ENCODE measurements around the gene MAPKAPK3. TPM values are rescaled to one million over a fixed set of nuclear protein-coding genes. Genes with fewer than 3 reads are reported as not detected.

The MAPKAPK3 gene
- total and polyA plus RNA-seq, 2 of the 8 experiments (the other 6 are each of a cell fraction or from before 2014, with no cell fraction given), result 65.4 to 99.8 TPM

GRCh38 chr3:50633230-50633790 is 16.4 kb downstream of the MAPKAPK3 start:
- 91% methylated on average over 5 of the region's 5 CpGs; no CpG with 5 or more reads in 1 of the 2 experiments for WGBS, 2 experiments (ENCODE audit: extremely low coverage in 1 of 2, insufficient coverage in 1 of 2, insufficient read length in 1 of 2, insufficient replicate concordance in 2 of 2, low coverage in 1 of 2, low lambda C conversion rate in 2 of 2, missing lambda C conversion rate in 1 of 2)
- H3K79me1 ChIP-seq (ENCODE audit: low read depth, low read length), result peaks cover 12% of the 10 kb centered on the region; the same call in 1 of the 2 replicates
- no peak overlapping the region for H4K5ac ChIP-seq (ENCODE audit: insufficient read length, low read depth, low read length)
- no peak overlapping the region for H3K9ac ChIP-seq (replicated peaks in 1 of 4; ENCODE audit: extremely low read depth in 1 of 4, low read depth in 3 of 4, low read length in 3 of 4)
- ChIA-PET CTCF (ENCODE audit: partially characterized antibody) (interaction anchor here (0.5 to 63.8 kb wide), 5 partner anchors 12 to 1340 kb away, joined by 3 to 1262 read pairs (median 863); partner anchors contain the start of genes C3orf18, CISH, DOCK3 and HEMK1), POLR2A (ENCODE audit: partially characterized antibody) (interaction anchor here (1.3 to 2.8 kb wide), 3 partner anchors 16 to 21 kb away, joined by 3 to 9 read pairs (median 8); partner anchors contain the start of gene MAPKAPK3)
- no peak overlapping the region for H4K91ac ChIP-seq (replicated peaks; ENCODE audit: insufficient read length, low read length)
- H3K4ac ChIP-seq (replicated peaks; ENCODE audit: insufficient read length, low read depth, low read length), result no peak overlapping the region
- no peak overlapping the region for H2BK15ac ChIP-seq (ENCODE audit: low read length)
- H2BK12ac ChIP-seq (ENCODE audit: low read depth, low read length), result no peak overlapping the region
- no peak overlapping the region for H3K18ac ChIP-seq (ENCODE audit: extremely low read depth, low read length)
- H3K23ac ChIP-seq (ENCODE audit: insufficient read length), result no peak overlapping the region
- no peak overlapping the region for H2BK120ac ChIP-seq (replicated peaks; ENCODE audit: low read depth, low read length)
- H3K36me3 ChIP-seq (ENCODE audit: control insufficient read depth in 2 of 4, insufficient read depth in 4 of 4, low read length in 3 of 4), result no peaks in the 10 kb centered on the region
- DNase-seq (ENCODE audit: low read depth in 1 of 2, low spot score in 2 of 2) (no peak), FAIRE-seq (no peak)
- H4K20me1 ChIP-seq (replicated peaks in 1 of 2; ENCODE audit: control insufficient read depth in 1 of 2, insufficient read depth in 2 of 2, low read length in 2 of 2), result peaks cover under 1 to 14% of the 10 kb centered on the region in 2 experiments
- H3K14ac ChIP-seq (ENCODE audit: insufficient read length), result no peak overlapping the region
- no peaks in the 10 kb centered on the region for H3K27me3 ChIP-seq (replicated peaks in 1 of 4; ENCODE audit: control insufficient read depth in 3 of 4, extremely low read depth in 1 of 4, insufficient read depth in 3 of 4, low read length in 3 of 4)
- H4K8ac ChIP-seq (ENCODE audit: extremely low read depth, insufficient read depth, low read length), result no peak overlapping the region
- H3K4me3 ChIP-seq (ENCODE audit: extremely low read depth in 1 of 4, insufficient read depth in 2 of 4, low read depth in 3 of 4, low read length in 4 of 4), result no peak overlapping the region
- H2BK5ac ChIP-seq (ENCODE audit: low read depth, low read length), result no peak overlapping the region
- H2BK20ac ChIP-seq (ENCODE audit: low read length), result no peak overlapping the region
- no peak overlapping the region for H3K4me2 ChIP-seq (ENCODE audit: insufficient read depth in 1 of 2, low read depth in 2 of 2, low read length in 2 of 2)
- H3K23me2 ChIP-seq (ENCODE audit: low read depth, low read length), result 0 out of 2 replicates have a peak, but pooled peaks cover 1% of the 10 kb centered on the region
- H3K56ac ChIP-seq (replicated peaks; ENCODE audit: insufficient read length, low read depth, low read length), result no peak overlapping the region
- H3K27ac ChIP-seq (ENCODE audit: low read depth, low read length), result no peak overlapping the region
- no peak overlapping the region for H2AK5ac ChIP-seq (ENCODE audit: low read depth, low read length)
- peaks cover 0 to 32% of the 10 kb centered on the region in 2 experiments; a peak in 1 of 4 replicates for H3K79me2 ChIP-seq (ENCODE audit: control insufficient read depth in 1 of 2, insufficient read depth in 2 of 2, low read length in 2 of 2)
- peaks cover 0 to 14% (median 11%) of the 10 kb centered on the region in 4 experiments; a peak in 6 of 7 replicates for H3K4me1 ChIP-seq (replicated peaks in 1 of 4; ENCODE audit: control insufficient read depth in 3 of 4, insufficient read depth in 4 of 4, low read length in 3 of 4)
- H3K9me3 ChIP-seq (ENCODE audit: insufficient read depth in 2 of 2, low read depth in 1 of 2, low read length in 1 of 2), result no peaks in the 10 kb centered on the region
- no peak overlapping the region for H2AFZ ChIP-seq (ENCODE audit: low read length)
- no peak for TF ChIP-seq MAX (IDR thresholded peaks at IDR 0.05)
- TF ChIP-seq ZNF274 (IDR thresholded peaks at IDR 0.05; ENCODE audit: borderline replicate concordance, extremely low read depth, low read length), result no peak
- TF ChIP-seq CHD2 (IDR thresholded peaks at IDR 0.05; ENCODE audit: low read length), result no peak
- TF ChIP-seq RFX5 (IDR thresholded peaks at IDR 0.05; ENCODE audit: borderline replicate concordance, low read depth, low read length), result no peak
- TF ChIP-seq E2F6 (IDR thresholded peaks at IDR 0.05), result no peak
- TF ChIP-seq TBP (IDR thresholded peaks at IDR 0.05; ENCODE audit: low read depth, low read length), result no peak
- no peak for TF ChIP-seq CBX8 (IDR thresholded peaks at IDR 0.05; ENCODE audit: borderline replicate concordance, low read depth, low read length)
- no peak for TF ChIP-seq SIRT6 (IDR thresholded peaks at IDR 0.05; ENCODE audit: low read length)
- no peak for TF ChIP-seq EP300 (IDR thresholded peaks at IDR 0.05; ENCODE audit: borderline replicate concordance in 1 of 2, low read depth in 2 of 2, low read length in 2 of 2)
- TF ChIP-seq EZH2 (IDR thresholded peaks at IDR 0.05; ENCODE audit: low read depth, low read length, severe bottlenecking), result no peak
- no peak for TF ChIP-seq RAD21 (IDR thresholded peaks at IDR 0.05 in 1 of 2, conservative IDR thresholded peaks at IDR 0.05 in 1 of 2; ENCODE audit: low read depth in 2 of 2, low read length in 2 of 2)
- no peak for TF ChIP-seq BRCA1 (IDR thresholded peaks at IDR 0.05; ENCODE audit: low read depth, low read length)
